ENCODE data around the gene SPACDR.
"Not testable (repeated sequence)": the region's sequence is repeated elsewhere in the genome, so short reads cannot be mapped to it uniquely, and the experiment has no call there.

SPACDR gene

GRCh38 chr7:100465702-100466311 is 1.7 kb upstream of the SPACDR start:
- no peak for DNase-seq (ENCODE audit: low read depth)

- no peak for DNase-seq (ENCODE audit: low read depth)
These were observed 1.2 kb upstream of the SPACDR start for GRCh38 chr7:100465299-100465698.

DNA sequence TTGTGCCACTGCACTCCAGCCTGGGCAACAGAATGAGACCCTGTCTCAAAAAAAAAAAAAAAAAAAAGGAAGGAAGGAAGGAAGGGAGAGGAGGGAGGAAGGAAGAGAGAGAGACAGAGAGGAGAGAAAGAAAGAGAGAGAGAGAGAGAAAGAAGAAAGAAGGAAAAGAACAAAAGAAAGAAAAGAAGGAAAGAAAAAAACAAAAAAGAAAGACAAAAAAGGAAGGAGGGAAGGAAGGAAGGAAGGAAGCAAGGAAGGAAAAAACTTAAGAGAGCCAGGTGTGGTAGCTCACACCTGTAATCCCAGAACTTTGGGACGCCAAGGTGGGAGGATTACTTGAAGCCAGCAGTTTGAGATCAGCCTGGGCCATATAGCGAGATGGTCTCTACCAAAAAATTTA is 731 bp upstream of the SPACDR start:
- DNase-seq (ENCODE audit: low read depth), result no peak

- no peak for DNase-seq (ENCODE audit: low read depth)
These were observed 7.0 kb downstream of the SPACDR start for GRCh38 chr7:100457033-100457432.

- no peak for DNase-seq (ENCODE audit: low read depth)
These were observed 7.5 kb downstream of the SPACDR start for GRCh38 chr7:100456562-100456961.

DNA sequence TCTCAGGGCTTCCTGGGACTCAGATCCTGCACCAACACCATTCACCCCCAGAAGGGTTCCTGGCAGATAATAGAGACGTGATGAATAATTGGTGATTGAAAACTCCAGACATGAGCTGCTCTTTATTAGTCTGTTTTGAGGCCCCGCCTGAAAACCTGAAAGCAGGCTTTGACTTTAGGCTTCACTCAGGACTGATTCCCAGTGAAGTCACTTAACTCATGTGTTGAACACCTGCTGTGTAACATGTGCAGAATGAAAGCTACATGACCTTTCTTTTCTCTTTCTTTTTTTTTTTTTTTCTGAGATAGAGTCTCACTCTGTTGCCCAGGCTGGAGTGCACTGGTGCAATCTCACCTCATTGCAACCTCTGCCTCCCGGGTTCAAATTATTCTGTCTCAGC is 8.9 kb downstream of the SPACDR start:
- DNase-seq (ENCODE audit: low read depth), result no peak

DNA sequence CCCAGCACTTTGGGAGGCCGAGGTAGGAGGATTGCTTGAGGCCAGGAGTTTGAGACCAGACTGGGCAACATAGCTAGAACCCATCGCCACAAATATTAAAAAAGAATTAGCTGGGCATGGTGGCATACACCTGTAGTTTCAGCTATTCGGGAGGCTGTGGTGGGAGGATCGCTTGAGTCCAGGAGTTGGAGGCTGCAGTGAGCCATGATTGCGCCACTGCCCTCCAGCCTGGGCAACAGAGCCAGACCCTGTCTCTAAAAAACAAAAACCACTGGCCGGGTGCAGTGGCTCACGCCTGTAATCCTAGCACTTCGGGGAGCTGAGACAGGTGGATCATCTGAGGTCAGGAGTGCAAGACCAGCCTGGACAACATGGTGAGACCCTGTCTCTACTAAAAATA is 10.2 kb downstream of the SPACDR start:
- not testable (repeated sequence) for DNase-seq (ENCODE audit: low read depth)

- no peak for DNase-seq (ENCODE audit: low read depth)
These were observed 11.5 kb downstream of the SPACDR start for GRCh38 chr7:100452513-100452912.

GRCh38 chr7:100449190-100449795 is 14.8 kb downstream of the SPACDR start:
- DNase-seq (ENCODE audit: low read depth), result no peak

- not testable (repeated sequence) for DNase-seq (ENCODE audit: low read depth)
These were observed 16.7 kb downstream of the SPACDR start for GRCh38 chr7:100447363-100447762.

- DNase-seq (ENCODE audit: low read depth), result no peak
These were observed 18.0 kb downstream of the SPACDR start for GRCh38 chr7:100446040-100446439.

GRCh38 chr7:100444311-100445278 is 19.5 kb downstream of the SPACDR start:
- no peak for DNase-seq (ENCODE audit: low read depth)

DNA sequence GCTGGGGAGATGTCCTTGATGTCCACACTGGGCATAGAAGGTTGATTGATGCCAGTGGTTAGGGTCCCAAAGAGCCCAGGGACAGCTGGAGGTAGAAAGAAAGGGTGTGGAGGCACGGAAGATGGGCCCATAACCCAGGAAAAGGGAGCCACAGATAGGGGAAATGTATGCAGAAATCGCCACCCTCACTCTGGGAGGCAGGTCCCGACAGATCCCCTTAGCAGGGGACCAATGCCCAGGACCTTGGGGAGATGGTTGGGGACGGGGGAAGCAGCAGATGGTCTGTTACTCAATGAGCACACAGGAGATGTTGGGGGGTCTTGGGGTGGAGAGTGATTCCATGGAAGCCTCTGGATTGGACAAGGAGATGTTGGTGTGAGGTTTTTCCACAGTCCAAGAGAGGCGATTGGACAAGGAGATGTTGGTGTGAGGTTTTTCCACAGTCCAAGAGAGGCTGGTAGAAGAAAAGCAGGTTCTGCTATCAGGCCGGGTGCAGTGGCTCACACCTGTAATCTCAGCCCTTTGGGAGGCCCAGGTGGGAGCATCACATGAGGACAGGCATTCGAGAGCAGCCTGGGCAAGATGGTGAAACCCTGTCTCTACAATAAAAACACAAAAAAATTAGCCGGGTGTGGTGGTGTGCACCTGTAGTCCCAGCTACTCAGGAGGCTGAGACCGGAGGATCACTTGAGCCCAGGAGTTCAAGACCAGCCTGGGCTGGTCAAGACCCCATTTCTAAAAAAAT is 20.8 kb downstream of the SPACDR start:
- DNase-seq (ENCODE audit: low read depth), result no peak

DNA sequence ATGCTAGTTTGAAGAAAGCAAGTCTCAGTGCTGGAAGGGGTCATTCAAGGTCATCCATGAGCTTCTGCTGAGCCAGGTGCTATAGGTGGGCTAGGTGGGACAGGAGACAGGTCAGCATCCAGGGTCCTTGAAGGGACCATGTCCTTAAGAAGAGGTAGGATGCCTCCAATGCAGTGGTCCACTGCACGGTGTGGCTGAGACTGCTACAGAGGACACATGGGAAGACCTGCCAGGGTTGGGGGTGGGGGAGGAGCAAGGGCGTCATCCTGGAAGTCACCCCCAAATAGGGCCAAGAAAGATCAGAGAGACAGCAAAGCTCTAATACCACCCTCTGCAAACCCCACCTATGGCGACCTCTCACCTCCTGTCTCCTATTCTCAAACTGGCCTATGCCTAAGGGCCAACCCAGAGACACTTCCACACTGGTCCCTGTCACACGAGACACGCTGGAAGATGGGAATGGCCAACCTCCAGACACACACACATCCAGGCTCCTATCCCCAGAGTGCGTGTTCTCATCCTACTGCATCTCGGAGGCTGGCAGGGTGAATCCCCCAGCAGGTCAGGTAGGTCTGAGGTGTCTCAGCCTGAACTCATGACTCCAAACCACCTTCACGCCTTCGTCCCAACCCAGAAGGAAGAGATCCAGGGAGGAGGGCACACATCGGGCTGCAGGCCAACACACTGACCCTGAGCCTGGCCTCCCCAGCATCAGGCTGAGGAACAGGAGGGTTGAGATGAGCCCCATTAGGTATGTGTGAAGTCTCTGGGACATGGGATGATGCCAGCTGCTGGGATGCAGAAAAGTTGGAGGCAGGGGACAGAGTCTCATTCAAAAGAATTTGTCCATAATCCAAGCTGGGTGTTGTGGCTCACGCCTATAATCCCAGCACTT is 22.2 kb downstream of the SPACDR start:
- no peak for DNase-seq (ENCODE audit: low read depth)

DNA sequence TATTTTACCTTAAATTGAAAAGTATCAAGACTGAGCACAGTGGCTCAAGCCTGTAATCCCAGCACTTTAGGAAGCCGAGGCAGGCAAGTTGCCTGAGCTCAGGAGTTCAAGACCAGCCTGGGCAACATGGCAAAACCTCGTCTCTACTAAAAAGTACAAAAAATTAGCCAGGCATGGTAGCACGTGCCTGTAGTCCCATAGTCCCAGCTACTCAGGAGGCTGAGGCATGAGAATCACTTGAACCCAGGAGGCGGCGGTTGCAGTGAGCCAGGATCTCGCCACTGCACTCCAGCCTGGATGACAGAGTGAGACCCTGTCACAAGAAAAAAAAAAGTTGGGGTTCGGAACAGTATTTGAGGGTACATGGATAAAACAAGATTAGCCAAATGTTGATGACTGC is 24.8 kb downstream of the SPACDR start:
- not testable (repeated sequence) for DNase-seq (ENCODE audit: low read depth)

DNA sequence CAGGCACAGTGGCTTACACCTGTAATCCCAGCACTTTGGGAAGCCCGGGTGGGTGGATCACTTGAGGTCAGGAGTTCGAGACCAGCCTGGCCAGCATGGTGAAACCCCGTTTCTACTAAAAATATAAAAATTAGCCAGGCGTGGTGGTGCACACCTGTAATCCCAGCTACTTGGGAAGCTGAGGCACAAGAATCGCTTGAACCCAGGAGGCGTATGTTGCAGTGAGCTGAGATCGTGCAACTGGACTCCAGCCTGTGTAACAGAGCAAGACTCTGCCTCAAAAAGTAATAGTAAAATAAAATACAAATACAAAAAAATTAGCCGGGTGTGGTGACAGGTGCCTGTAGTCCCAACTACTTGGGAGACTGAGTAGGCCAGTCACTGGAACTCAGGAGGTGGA is 25.3 kb downstream of the SPACDR start:
- DNase-seq (ENCODE audit: low read depth), result not testable (repeated sequence)

DNA sequence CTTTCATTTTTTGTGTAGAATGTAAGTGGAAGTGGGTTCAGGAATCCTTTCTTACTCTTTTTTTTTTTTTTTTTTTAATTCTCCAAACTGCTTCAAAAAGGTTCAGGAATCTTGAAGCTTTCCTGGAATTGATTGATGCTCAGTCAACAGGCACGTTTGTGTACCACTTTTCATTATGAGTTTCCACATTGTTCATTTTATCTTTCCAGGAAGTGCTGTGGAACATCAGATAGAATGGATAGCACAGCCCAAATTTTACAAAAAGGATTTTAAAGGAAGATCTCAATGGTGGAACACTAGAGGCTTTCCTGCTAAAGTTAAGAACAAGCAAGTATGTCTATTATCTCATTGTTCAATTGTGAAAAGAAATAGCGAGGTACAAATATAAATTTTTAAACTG is 25.9 kb downstream of the SPACDR start:
- no peak for DNase-seq (ENCODE audit: low read depth)

DNA sequence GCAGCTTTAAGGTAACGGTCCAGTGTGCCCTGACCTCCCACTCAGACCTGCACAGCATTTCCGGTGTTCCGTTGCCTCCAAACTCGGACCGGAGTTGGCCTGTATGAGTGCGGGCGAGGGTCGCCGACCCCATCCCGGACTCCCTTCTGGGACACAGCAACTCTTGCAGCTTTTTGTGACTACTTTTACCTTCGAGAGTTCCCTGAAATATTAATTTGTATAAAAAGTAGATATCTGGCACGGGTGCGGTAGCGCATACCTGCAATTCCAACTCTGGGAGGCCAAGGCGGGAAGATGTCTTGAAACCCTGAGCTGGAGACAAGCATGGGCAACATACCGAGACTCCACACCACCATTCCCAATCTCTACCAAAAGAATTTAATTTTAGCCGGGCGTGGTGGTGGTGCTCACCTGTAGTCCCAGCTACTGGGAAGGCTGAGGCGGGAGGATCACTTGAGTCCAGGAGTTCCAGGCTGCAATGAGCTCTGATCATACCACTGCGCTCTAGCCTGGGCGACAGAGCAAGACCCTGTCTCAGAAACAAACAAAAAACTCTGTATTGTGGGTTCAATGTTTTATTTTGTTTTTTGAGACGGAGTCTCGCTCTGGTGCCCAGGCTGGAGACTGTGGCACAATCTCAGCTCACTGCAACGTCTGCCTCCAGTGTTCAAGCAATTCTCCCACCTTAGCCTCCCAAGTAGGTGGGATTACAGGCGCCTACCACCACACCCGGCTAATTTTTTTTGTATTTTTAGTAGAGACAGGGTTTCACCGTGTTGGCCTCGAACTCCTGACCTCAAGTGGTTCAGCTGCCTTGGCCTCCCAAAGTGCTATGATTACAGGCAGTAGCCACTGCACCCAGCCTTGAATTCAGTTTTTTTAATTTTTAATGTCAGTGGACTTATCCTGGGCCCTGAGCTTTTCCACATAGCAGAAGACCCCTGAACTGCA is 26.6 kb downstream of the SPACDR start:
- DNase-seq (ENCODE audit: low read depth), result no peak

- peak; percentile 28 for DNase-seq (ENCODE audit: low read depth)
These were observed 28.4 kb downstream of the SPACDR start for GRCh38 chr7:100435401-100436304.
